Large intestine (tissue), 3 donors: ENCODE data around the gene ACOX1. TPM values are rescaled to one million over a fixed set of nuclear protein-coding genes. Genes with fewer than 3 reads are reported as not detected.

Experiments
- DNase-seq, 2 donors: peaks; one replicate each; pipeline versions ENCODE4 v3.0.0 to v3.0.0-alpha.2; 2013
- H3K27ac ChIP-seq: one replicate; pipeline ENCODE4 v1.5.1; 2013; ENCODE audit warnings: low read length
- H3K27me3 ChIP-seq: 2 replicates; pipeline ENCODE4 v1.6.1; 2013; ENCODE audit warnings: low read length; ENCODE audit not compliant: control insufficient read depth, insufficient read depth
- H3K36me3 ChIP-seq: 2 replicates; pipeline ENCODE4 v1.6.1; 2013; ENCODE audit warnings: low read length; ENCODE audit not compliant: control insufficient read depth, insufficient read depth
- H3K4me1 ChIP-seq: one replicate; pipeline ENCODE4 v1.6.1; 2013; ENCODE audit warnings: low read length; ENCODE audit not compliant: control insufficient read depth, insufficient read depth
- H3K4me3 ChIP-seq: one replicate; pipeline ENCODE4 v1.5.1; 2013; ENCODE audit warnings: low read length
- H3K9me3 ChIP-seq: one replicate; pipeline ENCODE4 v1.6.1; 2013; ENCODE audit warnings: mild to moderate bottlenecking, low read depth, low read length, moderate library complexity; ENCODE audit not compliant: control insufficient read depth
- WGBS: methylation state at CpG from one replicate; pipeline ENCODE4 v1.1.5; 2013; ENCODE audit warnings: low lambda C conversion rate; ENCODE audit not compliant: insufficient coverage; 5-methylcytosine and 5-hydroxymethylcytosine counted together
- polyA plus RNA-seq: library from polyadenylated mRNA; unstranded; fragments of 120-200 nt; gene quantifications from one replicate; pipeline ENCODE4 v1.2.1, GENCODE V29; 2013

ACOX1 gene
- polyA plus RNA-seq, 1 donor = 64.6 TPM

DNA sequence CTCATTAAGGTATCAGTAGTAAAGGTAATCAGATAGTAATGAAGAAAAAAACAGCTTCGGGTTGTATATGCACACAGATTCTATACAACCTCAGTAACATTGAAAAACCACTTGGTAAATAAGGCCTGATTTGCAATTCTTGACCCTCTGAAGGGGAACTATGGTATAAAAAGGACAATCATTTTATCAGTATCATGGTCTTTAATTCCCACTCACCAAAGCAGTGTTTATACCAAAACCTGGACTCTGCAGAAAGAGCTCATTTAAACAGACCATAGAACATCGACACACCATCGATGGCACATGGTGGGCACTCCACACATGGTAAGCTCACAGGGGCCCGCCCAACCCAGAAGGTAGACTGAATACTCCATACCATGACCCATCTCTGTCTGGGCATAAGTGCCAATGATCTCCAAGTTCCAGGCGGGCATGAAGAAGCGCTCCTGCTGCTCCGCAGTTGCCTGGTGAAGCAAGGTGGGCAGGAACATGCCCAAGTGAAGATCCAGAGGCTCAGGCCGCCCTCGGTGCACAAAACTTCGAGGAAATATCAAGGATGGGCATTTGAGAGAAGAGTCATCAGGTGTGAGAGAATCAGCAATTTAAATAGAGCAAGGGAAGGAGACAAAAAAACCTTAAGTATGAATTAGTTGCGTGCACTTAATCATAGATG, 19.0 kb downstream of the ACOX1 start:
- Histone ChIP-seq H3K27ac (peak overlapping the region; percentile 12), H3K4me3 (no peak overlapping the region), H3K4me1 (peaks cover 6% of the 10 kb centered on the region), H3K9me3 (no peaks in the 10 kb centered on the region), H3K27me3 (no peaks in the 10 kb centered on the region), H3K36me3 (peaks cover 20% of the 10 kb centered on the region)
- WGBS = 79% methylated on average over 5 of the region's 11 CpGs
- no peak for DNase-seq

DNA sequence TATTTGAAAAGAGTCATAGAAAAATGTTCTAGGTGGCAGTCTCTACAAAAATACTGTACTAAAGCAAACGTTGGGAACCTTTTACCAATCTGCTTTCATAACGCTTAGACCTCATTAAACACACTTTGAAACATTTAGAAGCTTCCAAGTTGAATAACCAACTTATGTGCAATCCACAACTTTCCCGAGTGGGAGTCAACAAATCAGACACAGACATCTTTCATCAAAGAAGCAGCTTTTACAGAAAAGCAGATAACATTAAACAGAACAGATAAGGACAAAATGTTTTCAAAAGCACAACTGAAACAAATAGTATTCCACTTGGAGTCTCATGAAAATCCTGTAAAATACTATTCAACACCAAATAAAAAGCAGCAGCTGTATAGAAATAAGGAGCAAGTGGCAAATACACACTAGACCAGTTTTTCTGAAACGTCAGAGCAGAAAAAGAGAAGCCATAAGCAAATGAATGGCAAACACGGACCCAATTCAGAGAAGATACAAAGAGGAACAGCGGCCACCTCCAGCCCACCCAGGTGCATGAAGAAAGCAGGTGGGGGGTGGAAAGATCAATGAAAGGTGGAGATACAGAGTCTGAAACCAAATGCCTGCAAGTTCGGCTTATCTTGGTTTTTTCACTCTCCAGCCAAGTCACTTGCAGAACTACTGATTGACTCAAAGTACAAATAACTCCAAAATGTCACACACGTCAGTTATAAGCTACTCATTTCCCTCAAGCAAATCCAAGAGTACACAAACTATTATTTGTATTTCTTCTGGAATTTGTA, 19.7 kb downstream of the ACOX1 start:
- H3K4me1 ChIP-seq = peaks cover 6% of the 10 kb centered on the region
- 19% methylated on average over 3 of the region's 8 CpGs for WGBS
- no peaks in the 10 kb centered on the region for H3K9me3 ChIP-seq
- no peak overlapping the region for H3K4me3 ChIP-seq
- no peaks in the 10 kb centered on the region for H3K27me3 ChIP-seq
- peak; percentile 31 to 75 for DNase-seq
- H3K27ac ChIP-seq = peak overlapping the region; percentile 16
- peaks cover 22% of the 10 kb centered on the region for H3K36me3 ChIP-seq

DNA sequence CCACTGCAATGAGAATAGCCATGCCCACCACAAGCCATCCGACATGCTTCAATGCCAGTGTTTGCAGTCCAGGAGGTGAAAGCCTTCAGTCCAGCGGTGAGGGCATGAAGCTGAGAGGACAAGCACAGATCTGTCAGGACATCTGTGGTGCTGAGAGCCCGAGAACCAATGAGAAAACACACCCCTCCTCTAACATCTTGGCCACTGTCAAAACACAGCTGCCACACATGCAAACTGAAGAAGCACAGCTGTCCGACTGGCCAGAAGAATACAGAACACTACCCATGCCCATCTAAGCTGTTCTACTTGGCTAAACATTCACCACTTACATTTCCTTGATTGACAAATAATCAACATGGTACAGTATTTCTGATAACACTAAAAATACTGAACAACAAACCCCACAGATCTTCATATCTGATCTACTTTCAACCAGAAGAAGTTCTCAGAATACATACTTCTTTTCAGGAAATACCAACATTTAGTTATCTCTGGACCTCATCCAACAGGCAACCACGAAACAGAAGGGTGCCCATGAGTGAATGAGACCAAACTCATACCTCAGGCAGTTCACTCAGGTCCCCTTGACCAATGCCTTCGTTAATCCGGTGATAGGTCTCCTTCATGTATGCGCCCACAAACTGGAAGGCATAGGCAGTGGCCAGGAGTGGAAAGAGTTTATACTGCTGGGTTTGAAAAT, 28.0 kb downstream of the ACOX1 start:
- DNase-seq = no peak
- WGBS = 90% methylated on average over 4 of the region's 8 CpGs
- H3K27ac ChIP-seq = no peak overlapping the region
- no peaks in the 10 kb centered on the region for H3K27me3 ChIP-seq
- H3K4me3 ChIP-seq = no peak overlapping the region
- H3K9me3 ChIP-seq = no peaks in the 10 kb centered on the region
- peaks cover 85% of the 10 kb centered on the region for H3K36me3 ChIP-seq
- no peaks in the 10 kb centered on the region for H3K4me1 ChIP-seq

DNA sequence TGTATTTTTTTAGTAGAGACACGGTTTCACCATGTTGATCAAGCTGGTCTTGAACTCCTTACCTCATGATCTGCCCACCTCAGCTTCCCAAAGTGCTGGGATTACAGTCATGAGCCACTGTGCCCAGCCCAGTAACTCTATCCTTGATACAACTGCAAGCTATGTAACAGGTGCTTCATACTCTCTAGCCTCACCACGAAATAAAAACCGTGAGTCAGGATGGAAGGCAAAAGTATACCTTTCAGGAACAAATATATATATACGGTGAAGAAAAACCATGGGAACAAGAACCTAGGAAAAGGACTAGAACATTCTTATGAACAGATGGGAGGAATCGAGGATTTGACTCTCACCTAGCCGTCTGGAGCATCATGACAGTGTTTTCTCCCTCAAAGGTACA, 28.5 kb downstream of the ACOX1 start:
- H3K36me3 ChIP-seq = peaks cover 83% of the 10 kb centered on the region
- no peaks in the 10 kb centered on the region for H3K27me3 ChIP-seq
- H3K4me3 ChIP-seq = no peak overlapping the region
- WGBS = 100% methylated on average over 2 of the region's 6 CpGs
- no peaks in the 10 kb centered on the region for H3K4me1 ChIP-seq
- DNase-seq = no peak
- no peak overlapping the region for H3K27ac ChIP-seq
- H3K9me3 ChIP-seq = no peaks in the 10 kb centered on the region

DNA sequence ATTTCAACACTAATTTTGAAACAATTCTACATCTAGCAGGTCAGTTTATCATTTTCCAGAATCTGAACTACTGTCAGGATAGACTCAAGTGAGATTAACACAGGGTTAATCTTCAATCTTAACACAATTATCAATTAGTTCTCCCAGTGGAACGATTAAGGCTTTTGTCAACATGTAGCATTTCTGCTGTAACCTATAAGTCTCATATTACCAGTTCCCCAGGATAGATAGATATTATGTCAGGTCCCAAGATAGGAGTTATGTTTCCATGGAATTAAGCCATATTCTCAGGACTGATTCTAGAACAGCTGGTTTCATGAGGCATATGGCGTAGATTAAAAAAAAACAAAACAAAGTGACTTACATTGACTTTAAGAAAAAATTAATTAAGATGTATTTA, 33.8 kb downstream of the ACOX1 start:
- no peak overlapping the region for H3K4me3 ChIP-seq
- peaks cover 54% of the 10 kb centered on the region for H3K36me3 ChIP-seq
- H3K4me1 ChIP-seq = peaks cover 6% of the 10 kb centered on the region
- H3K9me3 ChIP-seq = no peaks in the 10 kb centered on the region
- no peak for DNase-seq
- H3K27me3 ChIP-seq = no peaks in the 10 kb centered on the region
- 83% methylated on average over 1 of the region's 2 CpGs for WGBS
- no peak overlapping the region for H3K27ac ChIP-seq

DNA sequence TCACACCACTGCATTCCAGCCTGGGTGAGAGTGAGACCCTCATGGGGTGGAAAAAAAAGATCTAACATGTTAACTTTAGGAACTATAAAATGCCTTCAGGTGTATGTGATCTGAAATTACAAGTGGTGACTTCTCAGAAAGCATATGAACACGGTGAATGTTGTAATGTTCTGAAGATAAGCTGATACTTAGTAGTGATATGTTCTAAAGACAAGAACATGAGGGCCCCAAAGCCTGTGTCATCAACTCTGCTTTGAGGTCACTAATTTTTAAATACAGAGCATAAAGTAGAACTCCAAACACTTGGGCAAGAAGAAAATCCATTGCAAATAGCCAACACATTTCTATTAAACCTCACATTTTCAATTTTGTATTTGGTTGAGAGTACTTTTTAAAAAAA, 35.5 kb downstream of the ACOX1 start:
- no CpG with 5 or more reads among the region's 1 CpG for WGBS
- no peak overlapping the region for H3K27ac ChIP-seq
- H3K36me3 ChIP-seq = peaks cover 37% of the 10 kb centered on the region
- H3K9me3 ChIP-seq = no peaks in the 10 kb centered on the region
- DNase-seq = no peak
- H3K27me3 ChIP-seq = no peaks in the 10 kb centered on the region
- H3K4me3 ChIP-seq = no peak overlapping the region
- H3K4me1 ChIP-seq = peaks cover 6% of the 10 kb centered on the region

DNA sequence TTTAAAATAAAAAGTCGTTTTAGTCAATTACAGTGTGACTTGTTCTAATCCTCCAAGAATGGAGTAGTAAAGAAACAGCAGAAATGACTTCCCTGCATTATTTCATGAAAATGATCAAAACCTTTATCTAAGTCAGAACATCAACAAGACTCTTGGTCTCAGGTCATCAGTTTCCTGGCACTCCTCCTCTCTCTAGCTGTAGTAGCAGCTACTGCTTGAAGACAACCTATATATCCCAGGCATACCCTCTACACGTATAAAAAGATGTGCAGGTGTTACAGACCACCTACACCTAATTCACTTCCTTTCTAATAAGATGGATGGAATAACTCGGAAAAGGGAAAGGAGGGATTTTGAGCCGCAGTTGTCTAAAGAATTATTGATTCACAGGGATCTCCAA, 36.5 kb downstream of the ACOX1 start:
- no peaks in the 10 kb centered on the region for H3K9me3 ChIP-seq
- no peak overlapping the region for H3K4me3 ChIP-seq
- H3K27me3 ChIP-seq = no peaks in the 10 kb centered on the region
- WGBS = no CpG with 5 or more reads among the region's 4 CpGs
- no peak overlapping the region for H3K27ac ChIP-seq
- peaks cover 27% of the 10 kb centered on the region for H3K36me3 ChIP-seq
- peaks cover 6% of the 10 kb centered on the region for H3K4me1 ChIP-seq
- DNase-seq = no peak

DNA sequence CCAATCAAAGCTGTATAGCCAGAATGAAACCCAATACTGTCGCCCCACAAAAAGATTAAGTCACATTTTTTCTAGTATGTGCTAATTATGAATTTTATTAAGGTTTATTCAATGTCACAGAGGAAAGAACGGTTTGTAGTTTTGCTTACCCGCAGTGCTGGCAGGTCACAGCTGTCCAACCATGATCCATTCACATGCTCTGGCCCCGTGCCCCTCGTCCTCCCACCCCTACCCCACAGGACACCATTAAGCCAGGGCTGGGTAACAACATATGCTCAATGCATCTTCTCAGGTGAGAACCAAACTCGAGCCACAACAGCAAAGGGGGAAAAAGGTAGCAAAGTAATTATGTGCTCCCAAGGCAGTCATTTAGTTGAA, 37.5 kb downstream of the ACOX1 start:
- Histone ChIP-seq H3K27ac (no peak overlapping the region), H3K27me3 (no peaks in the 10 kb centered on the region), H3K4me3 (peak overlapping the region; percentile 99), H3K4me1 (peaks cover 6% of the 10 kb centered on the region), H3K36me3 (peaks cover 20% of the 10 kb centered on the region), H3K9me3 (no peaks in the 10 kb centered on the region)
- no CpG with 5 or more reads among the region's 6 CpGs for WGBS
- no peak for DNase-seq

DNA sequence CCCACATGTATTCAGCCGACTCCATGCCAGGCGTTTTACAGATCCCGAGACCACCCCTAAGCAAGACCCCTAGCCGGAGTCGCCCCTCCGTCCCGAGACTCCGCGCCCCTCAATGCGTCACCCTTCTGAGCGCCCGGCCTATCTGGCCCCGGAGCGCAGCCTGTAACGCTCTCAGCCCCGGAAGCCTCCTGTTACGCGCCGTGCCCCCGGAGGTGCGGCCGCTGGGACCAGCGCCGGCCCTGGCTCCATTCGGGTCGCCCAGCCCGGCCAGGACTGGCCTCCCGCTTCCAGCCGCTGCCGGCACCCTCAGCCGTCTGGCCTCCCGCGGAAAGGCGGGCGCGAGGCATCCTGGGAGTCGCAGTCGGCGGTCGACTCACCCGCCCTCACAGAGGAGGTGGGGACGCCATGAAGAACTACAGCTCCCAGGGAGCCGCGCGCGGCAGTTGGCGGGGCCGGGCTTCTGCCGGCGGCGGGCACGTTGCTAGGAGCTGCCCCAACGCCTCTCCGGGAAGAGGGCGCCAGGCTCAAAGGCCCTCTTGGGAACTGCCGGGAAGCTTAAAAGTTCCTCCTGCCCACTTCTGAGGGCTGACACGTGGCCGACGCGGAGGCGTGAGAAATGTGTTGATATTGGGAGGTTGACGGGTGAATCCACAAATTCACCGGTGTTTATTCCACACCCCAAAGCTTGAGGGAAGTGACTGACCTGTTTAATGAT, 38.1 kb downstream of the ACOX1 start, which contains the start of gene FBF1:
TSS of gene FBF1 (minus strand) at position 316 of the 715 bp plus-strand sequence. CDS start 2,893 bp downstream, outside the sequence.
- Histone ChIP-seq H3K36me3 (peaks cover 14% of the 10 kb centered on the region), H3K9me3 (no peaks in the 10 kb centered on the region), H3K4me3 (peak within 1 kb of the TSS; percentile 99), H3K4me1 (peaks cover 6% of the 10 kb centered on the region), H3K27me3 (no peaks in the 10 kb centered on the region), H3K27ac (peak within 1 kb of the TSS; percentile 61)
- DNase-seq = peak; percentile 95 to 97
- whole genome bisulfite sequencing = no CpG with 5 or more reads among the region's 63 CpGs

DNA sequence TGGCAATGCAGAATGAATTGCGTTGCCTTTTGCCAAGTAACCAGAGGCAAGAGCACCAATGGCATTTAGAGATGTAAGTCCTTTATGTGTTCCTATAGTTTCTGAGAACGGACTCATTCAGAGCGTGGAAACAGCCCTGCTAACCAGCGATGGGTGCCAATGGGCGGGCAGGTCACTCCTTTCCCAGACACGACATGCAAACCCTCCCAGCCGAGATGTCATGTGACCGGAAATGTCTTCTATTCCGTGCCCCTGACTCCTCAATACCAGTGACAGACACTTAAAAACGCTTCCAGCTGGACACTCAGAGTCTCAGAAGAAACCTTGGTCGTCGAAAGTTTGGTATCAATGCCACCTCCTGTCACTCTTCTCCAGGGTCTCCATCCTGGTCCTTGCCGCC, 41.3 kb downstream of the ACOX1 start:
- no peaks in the 10 kb centered on the region for H3K9me3 ChIP-seq
- H3K36me3 ChIP-seq = no peaks in the 10 kb centered on the region

More for the DNA sequence above, 41.3 kb downstream of the ACOX1 start:
- 80% methylated on average over 3 of the region's 13 CpGs for WGBS
- Histone ChIP-seq H3K27me3 (no peaks in the 10 kb centered on the region), H3K4me3 (no peak overlapping the region), H3K27ac (no peak overlapping the region), H3K4me1 (peaks cover 6% of the 10 kb centered on the region)
- no peak for DNase-seq
